Cerebellar cortex (tissue), 1 donor: ENCODE data around the gene PEX26.
"Not testable (repeated sequence)": the region's sequence is repeated elsewhere in the genome, so short reads cannot be mapped to it uniquely, and the experiment has no call there.

Experiments
- DNase-seq: peaks from one replicate; pipeline ENCODE4 v3.0.0-alpha.2; 2015; ENCODE audit warnings: low spot score

PEX26 gene

DNA sequence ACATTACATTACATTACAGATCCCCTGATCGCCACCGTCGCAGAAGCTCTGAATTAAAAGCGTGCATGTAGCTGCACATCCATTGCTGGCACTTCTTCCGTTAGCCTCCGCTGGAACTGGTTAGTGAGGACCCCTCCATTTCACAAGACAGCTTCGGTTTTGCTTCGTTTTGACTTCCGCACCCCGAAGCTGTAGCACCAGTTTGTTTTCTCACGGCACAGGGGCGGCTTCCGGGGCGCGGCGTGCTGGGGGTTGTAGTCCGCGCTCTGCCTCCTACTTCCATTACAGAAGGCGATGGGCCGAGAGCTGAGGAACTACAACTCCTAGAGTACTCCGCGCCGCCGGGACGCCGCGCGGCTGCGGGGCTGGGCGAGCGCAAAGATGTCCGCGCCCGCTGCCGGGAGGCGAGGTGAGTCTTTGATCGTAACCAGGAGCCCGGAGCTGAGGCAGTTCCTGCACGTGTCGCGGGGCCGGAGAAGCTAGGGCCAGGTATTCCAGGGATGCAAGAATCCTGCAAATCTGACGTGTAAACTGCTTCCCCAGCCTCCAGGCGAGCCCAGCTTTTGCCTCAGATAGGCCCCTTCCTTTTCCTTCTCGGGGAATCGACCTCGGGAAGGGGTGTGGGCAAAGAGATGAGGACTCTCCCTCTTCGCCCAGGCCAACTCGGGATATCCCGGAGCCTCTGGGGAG lies at the start of gene PEX26:
Gene PEX26, plus strand, starts transcription at position 352 of the 690 bp plus-strand sequence. CDS start 387 bp downstream, outside the sequence.
- DNase-seq: peak; percentile 97

DNA sequence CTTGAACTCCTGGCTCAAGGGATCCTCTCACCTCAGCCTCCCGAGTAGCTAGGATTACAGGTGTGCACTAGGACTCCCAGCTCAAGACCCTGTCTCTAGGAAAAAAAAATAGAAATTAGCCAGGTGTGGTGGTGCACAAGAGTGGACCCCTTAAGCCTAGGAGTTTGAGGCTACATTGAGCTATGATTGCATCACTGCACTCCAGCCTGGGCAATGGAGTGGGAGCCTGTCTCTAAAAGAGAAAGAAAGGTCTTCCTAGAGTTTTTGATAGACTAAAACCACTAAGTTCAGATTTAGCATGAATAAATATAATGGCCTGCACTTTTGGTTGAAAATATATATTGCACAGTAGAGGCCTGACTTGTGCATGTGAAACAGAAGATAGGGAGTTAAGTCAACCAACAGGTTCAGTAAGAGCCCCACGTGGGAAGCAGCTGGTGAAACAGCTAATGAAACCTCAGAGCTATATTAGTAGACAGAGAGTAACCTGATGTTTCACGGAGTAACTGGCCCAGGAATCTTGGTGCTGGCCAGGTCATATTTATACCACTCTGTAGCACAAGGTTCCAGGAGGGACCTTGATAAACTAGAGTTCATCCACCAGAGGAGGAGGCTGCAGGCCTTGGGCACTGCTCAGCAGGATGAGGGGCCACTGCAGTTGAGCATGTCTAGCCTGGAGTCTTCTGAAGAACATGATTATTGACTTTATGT lies 48.8 kb upstream of the PEX26 start:
- DNase-seq: no peak

DNA sequence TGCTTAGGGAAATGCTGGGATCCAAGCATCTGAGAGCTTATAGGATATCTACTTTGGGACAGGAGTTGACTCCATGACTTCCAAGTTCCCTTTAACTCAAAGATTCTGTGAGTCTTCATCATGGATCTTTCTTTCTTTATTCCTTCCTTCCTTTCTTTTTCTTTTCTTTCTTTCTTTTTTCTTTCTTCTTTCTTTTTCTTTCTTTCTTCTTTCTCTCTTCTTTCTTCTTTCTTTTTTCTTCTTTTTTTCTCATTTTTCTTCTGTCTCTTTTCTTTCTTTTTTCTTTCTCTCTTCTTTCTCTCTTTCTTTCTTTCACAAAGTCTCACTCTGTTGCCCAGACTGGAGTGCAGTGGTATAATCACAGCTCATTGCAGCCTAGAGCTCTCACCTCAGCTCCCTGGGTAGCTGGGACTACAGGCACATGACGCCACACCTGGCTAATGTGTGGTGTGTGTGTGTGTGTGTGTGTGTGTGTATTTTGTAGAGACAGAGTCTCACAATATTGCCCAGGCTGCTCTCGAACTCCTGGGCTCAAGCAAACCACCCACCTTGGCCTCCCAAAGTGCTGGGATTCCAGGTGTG lies 48.0 kb upstream of the PEX26 start:
- no peak for DNase-seq

DNA sequence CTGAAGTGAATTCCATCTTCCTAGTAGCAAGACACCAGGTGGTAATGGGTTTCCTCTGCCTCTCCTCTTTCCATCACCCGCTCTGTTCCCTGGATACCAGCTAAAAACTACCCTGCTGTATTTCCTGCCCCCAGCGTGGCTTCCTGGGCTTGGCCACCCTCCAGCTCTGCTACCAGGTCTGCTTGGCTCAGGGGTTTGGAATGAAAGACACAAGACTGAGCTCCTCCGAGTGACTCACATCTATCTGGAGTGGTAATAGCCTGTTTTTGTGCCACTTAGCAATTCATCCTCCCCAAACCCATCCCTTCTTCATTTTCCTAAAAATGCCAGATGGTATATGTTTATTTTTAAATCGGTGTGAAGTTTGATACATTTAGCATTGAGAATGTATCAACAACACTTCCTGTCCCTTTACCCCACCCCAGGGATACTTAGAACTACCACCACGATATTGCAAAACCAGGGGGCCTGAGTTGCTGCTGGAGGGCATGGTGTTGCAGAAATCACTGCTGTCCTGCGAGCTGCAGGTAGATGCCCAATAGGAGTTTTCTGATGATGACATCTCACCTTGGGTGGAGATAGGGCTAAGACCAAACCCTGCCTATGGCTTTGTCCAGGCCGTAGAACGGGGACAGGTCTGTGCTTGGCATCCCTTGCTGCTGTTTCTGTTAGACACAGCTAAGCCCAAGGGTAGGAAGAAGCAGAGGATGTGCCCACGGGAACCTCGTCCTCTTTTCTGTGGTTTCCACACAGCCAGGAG lies 45.9 kb upstream of the PEX26 start:
- peak; percentile 22 for DNase-seq

DNA sequence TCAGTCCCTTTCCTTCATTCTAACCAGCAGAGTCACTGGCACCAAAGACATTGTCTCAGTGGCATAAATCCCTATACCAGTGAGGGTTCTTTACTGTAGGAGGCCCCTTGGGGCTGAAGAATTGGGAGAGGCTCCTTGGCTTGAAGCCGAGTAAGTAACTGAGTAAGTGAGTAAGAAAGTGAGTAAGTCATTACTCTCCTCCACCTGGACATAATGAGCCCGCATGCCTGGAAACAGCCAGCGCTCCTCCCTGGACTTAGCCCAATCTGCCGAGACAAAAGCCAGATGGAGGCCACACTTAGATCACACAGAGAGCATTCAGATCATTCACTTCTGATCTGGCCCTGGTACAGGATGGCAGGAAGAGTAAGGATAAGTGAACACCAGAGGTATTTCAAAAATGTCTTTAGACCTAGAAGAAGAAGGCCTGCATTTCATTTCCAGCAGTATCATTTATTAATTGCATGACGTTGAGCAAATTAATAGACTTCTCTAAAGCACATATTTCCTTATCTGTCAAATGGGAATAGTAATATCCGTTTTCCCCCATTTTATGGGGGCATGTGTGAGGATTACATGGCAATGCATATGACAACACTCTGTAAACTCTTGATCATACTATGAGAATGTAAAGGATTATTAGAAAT lies 45.2 kb upstream of the PEX26 start:
- peak; percentile 90 for DNase-seq

DNA sequence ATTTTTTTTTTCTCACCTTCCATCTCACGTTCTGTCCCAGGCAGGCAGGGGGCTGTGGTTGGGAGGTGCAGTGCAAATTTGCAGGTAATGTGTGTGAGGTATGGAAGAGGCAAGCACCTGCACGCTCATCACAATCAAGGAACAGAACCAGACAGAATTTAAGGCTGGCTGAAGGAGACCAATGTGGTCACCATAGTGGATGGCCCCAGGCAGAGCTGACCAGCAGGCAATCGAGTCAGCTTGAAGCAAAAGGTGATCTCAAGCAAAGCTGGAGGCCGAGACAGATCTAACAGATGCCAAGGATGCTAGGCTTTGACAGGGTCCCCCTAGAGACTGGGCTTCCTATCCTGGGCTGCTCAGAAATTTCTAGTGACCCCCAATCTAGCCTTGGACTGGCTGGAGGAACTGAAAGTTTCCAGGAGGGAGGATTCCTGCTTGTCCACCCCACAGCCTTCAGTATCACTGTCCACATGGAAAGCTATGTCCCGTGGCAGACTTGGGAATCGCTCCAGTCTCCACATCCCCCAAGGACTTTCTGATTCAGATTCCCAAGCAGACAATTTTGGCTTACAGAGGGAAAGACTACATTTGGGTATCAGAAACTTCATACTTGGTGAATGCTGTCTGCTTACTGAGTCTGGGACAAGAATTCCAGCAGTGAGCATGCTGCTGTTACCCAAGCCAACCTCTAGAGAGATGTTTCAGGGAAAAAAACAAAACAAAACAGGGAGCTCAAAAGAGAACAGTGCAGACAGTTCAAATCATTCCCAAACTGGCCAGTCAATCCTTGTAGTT lies 44.4 kb upstream of the PEX26 start:
- no peak for DNase-seq

DNA sequence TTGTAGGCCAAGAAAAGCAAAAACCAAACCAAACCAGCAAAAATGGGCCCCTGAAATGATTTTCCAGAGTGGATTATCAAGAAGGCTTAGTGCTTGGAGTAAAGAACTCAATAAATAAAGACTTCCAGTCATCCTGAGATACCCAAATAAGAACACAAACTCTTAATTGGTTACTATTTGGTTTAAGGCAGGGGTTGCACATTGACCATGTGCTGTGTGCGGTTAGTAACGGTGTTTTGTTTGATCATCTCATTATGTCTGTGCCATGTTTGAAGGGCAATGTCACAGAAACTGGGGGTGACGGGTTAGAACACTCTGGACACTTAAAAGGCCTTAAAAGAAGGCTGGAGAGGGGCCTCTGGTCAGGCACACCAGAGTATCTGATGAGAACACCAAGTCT lies 43.7 kb upstream of the PEX26 start:
- DNase-seq: no peak

DNA sequence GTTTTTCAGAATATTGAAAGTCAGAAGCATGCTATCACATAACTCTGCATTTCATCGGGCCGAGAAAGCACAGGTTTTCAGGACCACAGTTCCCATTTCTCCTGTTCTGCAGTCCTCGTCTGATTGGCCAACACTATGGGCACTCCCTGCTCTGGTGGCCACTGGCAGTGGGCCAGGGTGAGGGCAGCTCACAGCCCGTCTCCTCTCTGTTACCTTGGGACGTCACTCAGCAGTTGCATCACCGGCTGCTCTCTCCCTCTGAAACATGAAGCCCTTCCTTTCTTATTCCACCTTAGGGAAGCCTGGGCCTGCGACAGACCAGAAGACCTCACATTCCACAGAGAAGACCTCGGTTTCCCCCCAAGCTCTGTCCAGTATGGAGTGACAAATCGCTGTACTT lies 42.0 kb upstream of the PEX26 start:
- DNase-seq: no peak

DNA sequence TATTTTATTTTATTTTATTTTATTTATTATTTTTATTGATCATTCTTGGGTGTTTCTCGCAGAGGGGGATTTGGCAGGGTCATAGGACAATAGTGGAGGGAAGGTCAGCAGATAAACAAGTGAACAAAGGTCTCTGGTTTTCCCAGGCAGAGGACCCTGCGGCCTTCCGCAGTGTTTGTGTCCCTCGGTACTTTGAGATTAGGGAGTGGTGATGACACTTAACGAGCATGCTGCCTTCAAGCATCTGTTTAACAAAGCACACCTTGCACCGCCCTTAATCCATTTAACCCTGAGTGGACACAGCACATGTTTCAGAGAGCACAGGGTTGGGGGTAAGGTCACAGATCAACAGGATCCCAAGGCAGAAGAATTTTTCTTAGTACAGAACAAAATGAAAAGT lies 36.9 kb upstream of the PEX26 start:
- not testable (repeated sequence) for DNase-seq

DNA sequence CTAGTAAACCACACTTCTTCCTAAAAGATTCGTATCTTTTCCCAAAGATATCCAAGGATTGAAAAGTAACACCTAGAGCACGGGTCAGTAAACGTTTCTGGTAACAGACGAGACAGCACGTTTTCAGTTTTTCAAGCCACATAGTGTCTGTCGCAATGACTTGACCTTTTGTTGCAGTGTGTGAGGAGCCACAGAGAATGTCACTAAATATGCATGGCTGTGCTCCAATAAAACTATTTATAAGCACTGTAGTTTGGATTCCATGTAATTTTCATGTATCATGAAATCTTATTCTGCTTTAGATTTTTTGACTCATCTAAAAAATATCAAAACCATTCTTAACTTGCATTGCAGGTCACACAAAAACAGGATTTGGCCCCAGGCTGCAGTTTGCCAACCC lies 35.1 kb upstream of the PEX26 start:
- no peak for DNase-seq

DNA sequence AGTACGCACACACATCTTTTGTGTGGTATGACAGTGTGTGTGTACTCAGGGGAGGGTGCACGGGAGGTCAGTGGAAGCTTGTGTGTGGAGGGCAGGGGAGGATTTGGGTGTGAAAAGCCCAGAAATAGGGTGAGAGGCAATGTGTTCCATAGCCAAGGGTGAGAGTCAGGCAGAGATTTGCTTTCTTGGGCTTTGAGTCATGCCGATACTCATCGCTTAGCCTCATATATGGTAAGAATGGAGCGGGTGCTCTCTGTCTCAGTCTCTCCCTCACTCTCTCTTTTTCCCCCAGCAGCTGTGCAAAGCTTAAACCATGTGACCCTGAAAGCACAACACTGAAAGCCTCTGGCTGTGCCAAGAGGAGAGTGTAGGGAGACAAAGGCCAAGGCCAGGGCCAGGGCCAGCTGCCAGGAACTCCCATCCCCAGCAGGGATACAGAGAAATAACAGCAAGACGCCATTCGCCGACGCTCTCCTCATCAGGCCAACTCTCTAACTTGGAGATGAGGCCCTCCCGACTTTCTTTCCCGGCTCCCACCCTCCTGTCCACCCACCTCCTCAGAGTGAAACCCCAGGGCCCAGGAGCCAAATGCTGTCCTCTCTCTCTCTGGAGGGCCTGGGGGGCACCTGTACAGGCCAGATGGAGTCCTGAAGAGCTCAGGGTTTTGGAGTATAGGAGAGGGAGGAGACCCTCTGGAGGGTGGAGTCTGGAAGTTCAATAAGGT lies 33.1 kb upstream of the PEX26 start:
- DNase-seq: no peak

DNA sequence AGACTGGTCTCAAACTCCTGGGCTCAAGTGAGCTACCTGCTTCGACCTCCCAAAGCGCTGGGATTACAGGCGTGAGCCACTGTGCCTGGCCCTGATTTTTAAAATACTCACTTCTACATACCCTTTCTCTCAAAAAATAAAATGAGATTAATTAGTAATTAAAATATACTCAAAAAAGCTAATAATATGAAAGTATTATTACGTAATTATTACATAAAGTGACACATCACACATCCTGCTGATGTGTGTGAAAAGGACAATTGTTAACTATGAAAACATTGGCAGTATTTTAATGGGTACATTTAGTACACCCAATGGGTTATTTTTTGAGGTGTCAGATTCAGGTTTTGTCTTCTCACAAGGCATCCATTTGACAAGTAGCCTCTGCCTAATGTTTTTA lies 32.0 kb upstream of the PEX26 start:
- DNase-seq: no peak

DNA sequence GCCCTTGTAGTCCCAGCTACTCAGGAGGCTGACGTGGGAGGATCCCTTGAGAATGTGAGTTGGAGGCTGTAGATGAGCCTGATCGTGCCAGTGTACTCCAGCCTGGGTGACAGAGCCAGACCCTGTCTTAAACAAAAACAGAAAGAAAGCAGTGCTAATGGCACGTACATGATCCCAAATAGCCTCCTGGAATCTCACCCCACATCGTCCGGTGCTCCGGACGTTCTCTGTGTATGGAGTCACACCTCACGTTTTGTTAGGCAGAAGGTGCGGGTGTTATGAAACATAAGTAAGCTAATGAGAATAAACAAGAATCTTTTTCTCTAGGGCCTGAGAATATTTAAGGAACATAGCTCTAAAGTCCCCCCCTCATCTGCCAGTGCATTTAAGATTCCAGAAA lies 29.7 kb upstream of the PEX26 start:
- no peak for DNase-seq

DNA sequence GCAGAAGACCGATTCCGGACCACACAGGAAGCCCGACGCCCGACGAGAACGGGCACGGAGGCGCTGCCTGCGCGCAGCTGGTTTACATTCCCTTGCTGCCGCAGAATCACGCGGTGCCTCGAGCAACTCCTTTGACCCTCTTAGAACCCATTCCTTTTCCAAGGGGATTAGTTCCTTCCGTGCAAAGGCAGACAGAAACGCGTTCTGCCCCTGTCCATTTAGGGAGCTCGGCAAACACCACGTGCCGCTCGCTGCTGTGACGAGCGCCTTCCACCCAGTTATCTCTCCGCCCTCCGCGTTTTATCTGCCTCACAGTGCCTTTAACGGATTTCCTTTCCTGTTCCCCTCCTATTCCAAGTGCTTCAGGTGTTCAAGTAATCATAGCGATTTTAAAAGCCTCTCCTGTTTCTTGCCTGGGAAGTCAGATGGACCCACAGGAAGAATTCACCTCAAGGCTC lies 29.3 kb upstream of the PEX26 start:
- no peak for DNase-seq

DNA sequence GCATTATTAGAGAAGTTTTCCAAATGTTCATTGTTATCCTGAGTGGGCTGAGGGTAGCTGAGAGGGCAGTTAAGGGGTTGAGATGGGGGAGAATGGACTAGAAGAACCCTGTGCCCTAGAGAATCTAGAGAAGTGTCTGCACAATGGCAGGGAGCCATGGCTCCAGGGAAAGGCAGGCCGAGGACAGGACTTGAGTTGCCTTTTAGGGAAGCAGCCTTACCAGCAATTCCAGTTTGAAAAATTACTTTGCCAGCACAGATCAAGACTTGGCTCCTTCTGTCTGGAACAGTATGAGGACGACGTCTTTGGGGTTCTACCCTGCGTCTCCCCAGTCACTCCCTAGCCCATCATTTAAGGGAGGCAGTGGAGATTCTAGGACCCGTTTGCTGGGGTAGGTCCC lies 27.7 kb upstream of the PEX26 start:
- no peak for DNase-seq

DNA sequence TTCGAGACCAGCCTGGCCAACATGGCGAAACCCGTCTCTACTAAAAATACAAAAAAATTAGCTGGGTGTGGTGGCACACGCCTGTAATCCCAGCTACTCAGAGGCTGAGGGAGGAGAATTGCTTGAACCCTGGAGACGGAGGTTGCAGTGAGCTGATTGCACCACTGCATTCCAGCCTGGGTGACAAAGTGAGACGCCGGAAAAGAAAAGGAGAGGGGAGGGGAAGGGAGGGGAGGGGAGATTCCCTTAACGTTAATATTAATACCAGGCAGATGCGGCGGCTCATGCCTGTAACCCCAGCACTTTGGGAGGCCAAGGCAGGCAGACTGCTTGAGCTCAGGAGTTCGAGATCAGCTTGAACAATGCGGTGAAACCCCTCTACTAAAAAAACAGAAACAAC lies 26.7 kb upstream of the PEX26 start:
- not testable (repeated sequence) for DNase-seq

DNA sequence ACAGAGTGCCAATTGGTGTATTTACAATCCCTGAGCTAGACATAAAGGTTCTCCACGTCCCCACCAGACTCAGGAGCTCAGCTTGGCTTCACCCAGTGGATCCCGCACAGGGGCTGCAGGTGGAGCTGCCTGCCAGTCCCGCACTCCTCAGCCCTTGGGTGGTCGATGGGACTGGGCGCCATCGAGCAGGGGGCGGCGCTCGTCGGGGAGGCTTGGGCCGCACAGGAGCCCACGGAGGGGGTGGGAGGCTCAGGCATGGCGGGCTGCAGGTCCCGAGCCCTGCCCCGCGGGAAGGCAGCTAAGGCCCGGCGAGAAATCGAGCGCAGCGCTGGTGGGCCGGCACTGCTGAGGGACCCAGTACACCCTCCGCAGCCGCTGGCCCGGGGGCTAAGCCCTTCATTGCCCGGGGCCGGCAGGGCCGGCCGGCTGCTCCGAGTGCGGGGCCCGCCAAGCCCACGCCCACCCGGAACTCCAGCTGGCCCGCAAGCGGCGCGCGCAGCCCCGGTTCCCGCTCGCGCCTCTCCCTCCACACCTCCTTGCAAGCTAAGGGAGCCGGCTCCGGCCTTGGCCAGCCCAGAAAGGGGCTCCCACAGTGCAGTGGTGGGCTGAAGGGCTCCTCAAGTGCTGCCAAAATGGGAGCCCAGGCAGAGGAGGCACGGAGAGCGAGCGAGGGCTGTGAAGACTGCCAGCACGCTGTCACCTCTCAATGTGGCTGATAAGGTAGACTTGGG lies 24.4 kb upstream of the PEX26 start:
- DNase-seq: not testable (repeated sequence)

DNA sequence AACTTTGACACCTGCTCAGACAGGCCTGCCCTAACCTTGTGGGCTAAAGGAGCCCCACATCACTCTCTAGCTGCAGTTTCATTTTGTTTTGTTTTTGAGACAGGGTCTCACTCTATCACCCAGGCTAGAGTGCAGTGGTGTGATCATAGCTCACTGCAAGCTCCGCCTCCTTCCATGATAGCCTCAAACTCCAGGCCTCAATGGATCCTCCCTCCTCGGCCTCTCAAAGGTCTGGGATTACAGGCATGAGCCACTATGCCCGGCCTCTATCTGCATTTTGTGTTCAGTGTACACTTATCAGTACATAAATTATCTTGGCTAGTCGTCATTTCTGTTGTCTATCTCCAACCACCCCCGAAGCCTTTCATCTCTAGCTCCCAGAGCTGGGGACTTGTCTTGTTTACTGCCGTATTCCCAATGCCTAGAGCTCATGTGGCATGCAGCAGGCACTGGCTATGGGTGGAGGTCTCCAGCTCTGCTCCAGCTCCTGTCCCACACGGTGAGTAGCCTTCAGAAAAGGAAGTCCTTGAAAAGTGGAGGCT lies 22.1 kb upstream of the PEX26 start:
- no peak for DNase-seq

DNA sequence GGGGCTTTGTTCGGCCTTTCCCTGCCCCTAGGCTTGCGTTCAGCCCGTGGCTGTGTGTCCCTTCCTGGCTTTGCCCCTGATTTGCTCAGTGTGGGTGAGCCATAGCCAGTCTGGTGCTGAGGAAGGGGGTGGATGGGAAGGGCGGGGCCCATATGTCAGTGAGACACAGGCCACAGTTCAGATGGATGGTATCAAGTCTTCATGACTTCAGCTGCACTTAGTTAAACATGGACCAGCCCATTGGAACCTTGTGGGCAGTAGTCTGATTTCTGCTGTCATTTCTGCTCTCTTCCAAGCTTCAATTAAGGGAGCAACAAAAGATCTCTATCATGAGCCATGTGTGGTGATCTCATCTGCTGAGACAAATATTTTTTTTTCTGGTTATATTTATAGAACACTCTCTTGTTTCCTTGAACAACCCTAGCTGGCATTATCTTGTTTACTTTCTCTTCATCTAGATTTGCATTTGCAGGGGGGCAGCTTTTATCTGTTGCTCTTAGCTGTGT lies 21.6 kb upstream of the PEX26 start:
- peak; percentile 59 for DNase-seq
